Astrocyte of the spinal cord (primary cell): ENCODE measurements around the gene ZNF429.
A peak's percentile ranks its signal among the peaks of the same experiment; 100 is the strongest.

Source experiments
- DNase-seq: peaks from one replicate; pipeline ENCODE4 v3.0.0; 2011; ENCODE audit warnings: low read depth, low spot score
- H3K4me3 ChIP-seq: 2 replicates; pipeline ENCODE4 v1.5.1; 2011; ENCODE audit warnings: low read depth, mild to moderate bottlenecking, low read length, moderate library complexity
- CTCF ChIP-seq: IDR thresholded peaks from 2 replicates; pipeline ENCODE4 v1.5.1; 2012; ENCODE audit warnings: low read depth, mild to moderate bottlenecking, low read length, inconsistent platforms
- in situ Hi-C: cut with HindIII; loops from 2 replicates; pipeline ENCODE4 v1.10.0; 2017; ENCODE audit warnings: low sequenced_read_pairs

ZNF429 gene

GRCh38 chr19:21568816-21569493 is 63.6 kb downstream of the ZNF429 start:
- peak; percentile 57 for DNase-seq
- peak overlapping the region; percentile 27 for H3K4me3 ChIP-seq
- in situ Hi-C loops, result no loop called here
- no peak for TF ChIP-seq CTCF

- in situ Hi-C loops, result no loop called here
- DNase-seq, result no peak
- H3K4me3 ChIP-seq, result no peak overlapping the region
- TF ChIP-seq CTCF, result no peak
Observed at GRCh38 chr19:21569494-21569865, 64.1 kb downstream of the ZNF429 start.

- no peak for TF ChIP-seq CTCF
- in situ Hi-C loops, result no loop called here
- no peak for DNase-seq
- H3K4me3 ChIP-seq, result no peak overlapping the region
Observed at GRCh38 chr19:21571316-21571715, 65.9 kb downstream of the ZNF429 start.

GRCh38 chr19:21574607-21575006 is 69.2 kb downstream of the ZNF429 start:
- in situ Hi-C loops, result no loop called here
- H3K4me3 ChIP-seq, result no peak overlapping the region
- TF ChIP-seq CTCF, result no peak
- no peak for DNase-seq

GRCh38 chr19:21576481-21576880 is 71.1 kb downstream of the ZNF429 start:
- in situ Hi-C loops, result no loop called here
- TF ChIP-seq CTCF, result no peak
- DNase-seq, result no peak
- H3K4me3 ChIP-seq, result no peak overlapping the region

GRCh38 chr19:21580101-21580500 is 74.7 kb downstream of the ZNF429 start:
- H3K4me3 ChIP-seq, result no peak overlapping the region
- no peak for TF ChIP-seq CTCF
- in situ Hi-C loops, result no loop called here
- DNase-seq, result no peak
